GM21526 (cell line): ENCODE data around the gene MMP19.
A peak's percentile ranks its signal among the peaks of the same experiment; 100 is the strongest.
"Not testable (repeated sequence)": the region's sequence is repeated elsewhere in the genome, so short reads cannot be mapped to it uniquely, and the experiment has no call there.

Source experiments
- ATAC-seq: cut with Tn5 transposase; IDR thresholded peaks from one replicate; pipeline ENCODE4 v1.9.1; 2021; ENCODE audit warnings: moderate library complexity; ENCODE audit not compliant: unreplicated experiment, low FRiP score

MMP19 gene

GRCh38 chr12:55844961-55845360 is 2.2 kb upstream of the MMP19 start:
- ATAC-seq, result no peak

GRCh38 chr12:55843431-55843830 is 695 bp upstream of the MMP19 start:
- no peak for ATAC-seq

- no peak for ATAC-seq
Measured at GRCh38 chr12:55840581-55841351, 2.0 kb downstream of the MMP19 start.

GRCh38 chr12:55839345-55840140 is 3.2 kb downstream of the MMP19 start:
- ATAC-seq, result no peak

GRCh38 chr12:55838361-55838760 is 4.4 kb downstream of the MMP19 start:
- no peak for ATAC-seq

GRCh38 chr12:55834400-55834799 is 8.3 kb downstream of the MMP19 start:
- not testable (repeated sequence) for ATAC-seq

- no peak for ATAC-seq
Measured at GRCh38 chr12:55833056-55833455, 9.7 kb downstream of the MMP19 start.

- ATAC-seq, result no peak
Measured at GRCh38 chr12:55831447-55831815, 11.3 kb downstream of the MMP19 start.

- ATAC-seq, result no peak
Measured at GRCh38 chr12:55830601-55831446, 11.9 kb downstream of the MMP19 start.

- peak; percentile 22 for ATAC-seq
Measured at GRCh38 chr12:55829967-55830600, 12.7 kb downstream of the MMP19 start.

GRCh38 chr12:55828357-55828756 is 14.4 kb downstream of the MMP19 start:
- no peak for ATAC-seq

- no peak for ATAC-seq
Measured at GRCh38 chr12:55827806-55828205, 14.9 kb downstream of the MMP19 start.

GRCh38 chr12:55824726-55825125 is 18.0 kb downstream of the MMP19 start:
- no peak for ATAC-seq

GRCh38 chr12:55823419-55823818 is 19.3 kb downstream of the MMP19 start:
- ATAC-seq, result no peak

- ATAC-seq, result no peak
Measured at GRCh38 chr12:55822228-55822627, 20.5 kb downstream of the MMP19 start.

- ATAC-seq, result no peak
Measured at GRCh38 chr12:55820679-55821078, 22.1 kb downstream of the MMP19 start.

GRCh38 chr12:55818886-55819285 is 23.9 kb downstream of the MMP19 start:
- no peak for ATAC-seq

GRCh38 chr12:55818140-55818728 is 24.5 kb downstream of the MMP19 start:
- peak; percentile 31 for ATAC-seq

GRCh38 chr12:55817345-55818139 is 25.2 kb downstream of the MMP19 start, which contains the start of the genes ORMDL2 and SARNP:
ORMDL2 (plus strand) TSS chr12:55818041; CDS start chr12:55819000, 959 bp downstream.
SARNP (minus strand) TSS chr12:55817724; CDS start chr12:55817701, 23 bp downstream.
- ATAC-seq, result peak; percentile 94
